Activated CD8-positive, alpha-beta memory T cell treated with anti-CD3 and anti-CD28 coated beads, Interleukin-2, amount 50 U/mL, for 48 hours (primary cell): ENCODE results near the gene TLE1.
"Not testable (repeated sequence)": the region's sequence is repeated elsewhere in the genome, so short reads cannot be mapped to it uniquely, and the experiment has no call there.

Experiments
- DNase-seq: peaks from one replicate; pipeline ENCODE4 v3.0.0-alpha.2; 2020

TLE1 gene

GRCh38 chr9:81599837-81600236 is 89.5 kb downstream of the TLE1 start:
- no peak for DNase-seq

GRCh38 chr9:81598811-81599210 is 90.5 kb downstream of the TLE1 start:
- DNase-seq = no peak

- DNase-seq = no peak
These were observed 91.2 kb downstream of the TLE1 start for GRCh38 chr9:81598123-81598497.

GRCh38 chr9:81597419-81598122 is 91.8 kb downstream of the TLE1 start:
- DNase-seq = no peak

GRCh38 chr9:81596679-81597418 is 92.5 kb downstream of the TLE1 start:
- no peak for DNase-seq

- no peak for DNase-seq
These were observed 93.3 kb downstream of the TLE1 start for GRCh38 chr9:81595887-81596543.

GRCh38 chr9:81595293-81595692 is 94.1 kb downstream of the TLE1 start:
- not testable (repeated sequence) for DNase-seq

GRCh38 chr9:81594415-81594814 is 94.9 kb downstream of the TLE1 start:
- no peak for DNase-seq

GRCh38 chr9:81592887-81593266 is 96.5 kb downstream of the TLE1 start:
- no peak for DNase-seq

- DNase-seq = no peak
These were observed 97.6 kb downstream of the TLE1 start for GRCh38 chr9:81591791-81592190.

- no peak for DNase-seq
These were observed 98.7 kb downstream of the TLE1 start for GRCh38 chr9:81590688-81591087.

GRCh38 chr9:81589819-81590218 is 99.5 kb downstream of the TLE1 start:
- no peak for DNase-seq

GRCh38 chr9:81589392-81589791 is 100.0 kb downstream of the TLE1 start:
- no peak for DNase-seq

GRCh38 chr9:81588148-81588871 is 101.0 kb downstream of the TLE1 start:
- no peak for DNase-seq

- DNase-seq = no peak
These were observed 102.6 kb downstream of the TLE1 start for GRCh38 chr9:81586786-81587185.

- DNase-seq = no peak
These were observed 104.1 kb downstream of the TLE1 start for GRCh38 chr9:81585191-81585763.

GRCh38 chr9:81584099-81584498 is 105.2 kb downstream of the TLE1 start:
- DNase-seq = no peak

GRCh38 chr9:81581986-81582385 is 107.4 kb downstream of the TLE1 start:
- DNase-seq = no peak

GRCh38 chr9:81579381-81579780 is 110.0 kb downstream of the TLE1 start:
- no peak for DNase-seq

- DNase-seq = no peak
These were observed 110.7 kb downstream of the TLE1 start for GRCh38 chr9:81578606-81579005.

GRCh38 chr9:81575956-81576355 is 113.4 kb downstream of the TLE1 start:
- no peak for DNase-seq

GRCh38 chr9:81574405-81574804 is 114.9 kb downstream of the TLE1 start:
- DNase-seq = no peak
